HG03565 (cell line): Measurements from ENCODE around the gene JMJD4.

ENCODE experiments used
- ATAC-seq: cut with Tn5 transposase; IDR thresholded peaks from one replicate; pipeline ENCODE4 v1.9.1; 2021; ENCODE audit warnings: mild to moderate bottlenecking, moderate library complexity; ENCODE audit not compliant: unreplicated experiment

JMJD4 gene

DNA sequence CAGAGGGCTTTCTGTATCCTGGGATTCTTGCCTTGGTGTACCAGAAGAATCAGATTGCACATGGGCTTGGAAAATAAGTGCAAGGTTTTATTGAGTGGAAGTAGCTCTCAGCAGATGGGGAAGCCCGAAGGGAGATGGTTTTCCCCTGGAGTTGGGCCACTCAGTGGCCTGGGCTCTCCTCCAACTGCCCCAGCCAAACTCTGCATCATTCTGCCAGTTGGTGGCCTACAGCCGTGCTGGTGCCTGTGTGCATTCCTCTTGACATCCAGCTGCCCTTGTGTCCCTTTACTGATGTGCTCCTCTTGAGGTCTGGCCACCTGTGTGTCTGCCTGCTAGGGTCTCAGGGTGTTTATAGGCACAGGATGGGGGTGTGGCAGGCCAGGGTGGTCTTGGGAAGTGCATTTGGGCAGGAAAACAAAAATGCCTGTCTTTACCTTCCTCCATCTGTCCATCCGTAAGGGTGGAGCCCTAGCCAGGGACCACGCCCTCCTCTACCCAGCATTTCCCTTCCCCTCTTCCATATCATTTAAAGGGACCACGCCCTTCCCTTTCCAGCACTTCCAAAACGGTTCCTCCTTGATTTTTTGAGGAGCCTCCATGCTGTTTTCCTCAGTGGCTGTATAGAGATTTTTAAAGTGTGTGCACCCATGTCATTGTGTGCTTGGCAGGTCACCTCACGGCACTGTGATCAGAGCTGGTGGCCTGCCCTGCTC lies 19.1 kb upstream of the JMJD4 start:
- no peak for ATAC-seq

DNA sequence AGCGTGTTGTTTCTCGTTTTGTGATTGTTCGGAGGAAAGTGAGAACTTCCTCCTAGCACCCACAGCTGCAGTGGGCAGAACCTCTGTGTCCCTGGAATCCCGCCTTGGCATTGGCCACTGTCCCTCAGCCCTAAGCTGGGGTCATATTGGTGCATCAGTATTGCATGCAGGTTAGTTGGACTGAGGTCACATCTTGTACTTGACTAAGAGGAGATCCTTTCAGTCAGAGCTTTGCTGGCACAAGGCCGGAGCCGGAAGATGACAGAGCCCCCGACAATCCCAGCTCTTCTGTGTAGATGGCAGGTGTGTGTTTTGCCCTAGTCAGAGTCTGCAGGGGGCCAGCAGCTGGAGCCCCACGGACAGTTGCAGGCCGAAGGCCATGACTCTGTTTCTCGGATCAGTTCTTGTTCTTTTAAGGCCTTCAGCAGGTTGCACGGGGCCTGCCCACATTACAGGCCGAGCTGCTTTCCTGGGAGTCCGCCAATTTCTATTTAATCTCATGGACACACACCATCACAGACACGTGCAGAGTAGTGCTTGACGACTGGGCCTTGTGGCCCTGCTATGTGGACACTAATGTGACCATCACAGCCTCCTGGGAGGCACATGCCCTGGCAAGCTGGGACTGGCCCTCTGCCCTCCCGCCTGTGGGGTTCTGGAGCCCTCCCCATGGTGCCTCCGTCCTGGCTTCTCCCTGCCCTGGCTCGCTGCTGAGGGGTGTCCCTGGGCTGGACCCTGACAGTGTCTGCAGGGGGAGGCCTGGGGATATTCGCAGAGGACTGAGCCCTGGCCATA lies 15.0 kb upstream of the JMJD4 start:
- no peak for ATAC-seq

GRCh38 chr1:227749225-227749624 lies 14.1 kb upstream of the JMJD4 start:
- no peak for ATAC-seq

DNA sequence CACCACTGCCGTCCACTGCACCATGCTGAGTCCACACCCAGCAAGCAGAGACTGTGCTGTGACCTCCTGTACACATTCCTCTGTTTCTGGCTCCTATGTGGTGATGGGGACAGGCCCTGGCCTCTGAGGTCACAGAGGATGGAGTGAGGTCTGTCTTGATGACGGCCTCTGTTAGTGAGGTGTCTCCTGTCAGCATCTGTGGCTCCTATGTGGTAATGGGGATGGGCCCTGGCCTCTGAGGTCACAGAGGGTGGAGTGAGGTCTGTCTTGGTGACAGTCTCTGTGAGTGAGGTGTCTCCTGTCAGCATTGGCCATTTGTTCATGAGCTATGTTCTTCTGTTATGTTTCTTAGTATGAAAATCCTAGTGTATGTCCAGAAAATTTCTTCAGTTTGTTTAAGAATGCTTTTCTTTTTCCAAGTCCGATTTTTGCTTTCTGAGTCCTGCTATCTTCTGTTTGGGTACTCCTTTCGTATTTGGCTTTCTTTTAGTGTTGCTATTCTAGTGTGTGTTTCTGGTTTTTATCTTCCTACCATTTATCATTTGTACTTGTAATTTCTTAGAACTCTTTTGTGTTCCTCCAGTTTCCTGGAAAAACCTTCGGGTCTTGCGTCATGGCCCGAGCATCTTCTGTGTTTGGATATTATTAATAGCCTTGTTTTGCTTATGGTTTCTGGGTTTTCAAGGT lies 13.5 kb upstream of the JMJD4 start:
- no peak for ATAC-seq

DNA sequence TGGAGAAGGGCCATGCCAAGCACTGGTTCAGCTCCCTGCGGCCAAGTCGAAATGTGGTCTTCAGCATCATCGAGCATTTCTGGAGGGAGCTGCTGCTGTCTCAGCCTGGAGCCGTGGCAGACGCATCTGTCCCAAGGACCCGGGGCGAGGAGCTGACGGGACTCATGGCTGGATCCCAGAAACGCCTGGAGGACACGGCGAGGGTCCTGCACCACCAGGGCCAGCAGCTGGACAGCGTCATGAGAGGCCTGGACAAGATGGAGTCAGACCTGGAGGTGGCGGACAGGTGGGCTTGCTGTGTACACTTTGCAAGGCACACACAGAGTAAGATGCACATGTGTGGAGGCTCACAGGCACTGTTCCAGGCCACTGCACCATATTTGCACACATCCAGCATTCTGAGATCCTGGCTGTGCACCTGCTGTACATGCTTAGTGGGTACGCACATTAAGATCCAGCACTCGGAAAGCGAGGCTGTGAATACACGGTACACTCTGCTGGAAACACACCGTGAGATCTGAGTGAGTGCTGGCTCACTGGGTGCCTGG lies 12.9 kb upstream of the JMJD4 start:
- ATAC-seq, result no peak

DNA sequence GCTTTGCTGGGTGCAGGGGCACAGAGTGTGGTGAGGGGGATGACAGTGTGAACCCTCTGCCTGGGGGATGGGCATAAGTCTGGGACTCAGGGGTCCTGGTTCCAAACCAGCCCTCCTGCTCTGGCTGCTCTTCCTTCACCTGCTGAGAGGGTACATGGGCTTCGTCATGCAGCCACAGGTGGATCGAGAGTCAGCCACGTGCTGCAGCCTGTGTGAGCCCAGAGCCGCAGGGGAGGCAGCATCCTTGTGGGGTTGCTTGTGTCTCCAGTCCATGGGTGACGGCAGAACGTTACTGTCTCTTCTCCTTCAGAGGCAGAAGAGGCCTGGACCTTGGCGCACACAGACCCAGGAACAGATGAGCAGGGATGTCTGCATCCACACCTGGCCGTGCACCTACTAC lies 12.3 kb upstream of the JMJD4 start:
- ATAC-seq, result no peak

- no peak for ATAC-seq
These were observed 11.6 kb upstream of the JMJD4 start for GRCh38 chr1:227746676-227747075.

DNA sequence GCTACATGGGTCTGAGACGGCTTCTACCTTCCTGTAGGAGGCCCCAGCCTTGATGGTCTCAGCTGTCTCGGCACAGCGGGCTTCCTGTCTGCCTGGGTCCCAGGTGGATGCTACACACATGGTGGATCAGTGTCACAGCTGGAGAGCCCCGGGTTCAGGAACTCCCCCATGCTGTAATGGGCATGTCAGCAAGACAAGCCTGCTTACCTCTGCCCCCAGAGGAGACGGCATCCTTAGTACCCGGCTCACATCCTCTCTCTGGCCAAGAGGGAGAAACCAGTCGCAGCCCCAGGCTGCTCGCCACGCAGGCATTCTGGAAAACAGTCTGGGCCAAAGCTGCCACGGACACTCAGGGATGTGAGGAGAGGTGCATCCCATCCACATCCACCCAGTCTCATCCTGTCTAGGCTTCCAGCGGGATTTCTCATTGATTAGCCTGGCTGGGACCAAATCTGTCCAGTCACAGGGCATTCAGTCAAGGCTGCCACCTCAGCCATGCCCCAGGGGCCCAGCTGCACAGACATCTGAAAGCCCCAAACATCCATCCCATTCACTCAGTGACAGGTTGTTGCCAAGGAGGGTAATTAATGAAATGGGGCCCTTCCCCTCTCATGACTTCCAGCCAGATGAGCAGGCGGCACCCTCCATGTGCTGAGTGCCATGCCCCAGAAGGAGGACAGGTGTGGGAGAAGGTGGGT lies 10.6 kb upstream of the JMJD4 start:
- ATAC-seq, result no peak

DNA sequence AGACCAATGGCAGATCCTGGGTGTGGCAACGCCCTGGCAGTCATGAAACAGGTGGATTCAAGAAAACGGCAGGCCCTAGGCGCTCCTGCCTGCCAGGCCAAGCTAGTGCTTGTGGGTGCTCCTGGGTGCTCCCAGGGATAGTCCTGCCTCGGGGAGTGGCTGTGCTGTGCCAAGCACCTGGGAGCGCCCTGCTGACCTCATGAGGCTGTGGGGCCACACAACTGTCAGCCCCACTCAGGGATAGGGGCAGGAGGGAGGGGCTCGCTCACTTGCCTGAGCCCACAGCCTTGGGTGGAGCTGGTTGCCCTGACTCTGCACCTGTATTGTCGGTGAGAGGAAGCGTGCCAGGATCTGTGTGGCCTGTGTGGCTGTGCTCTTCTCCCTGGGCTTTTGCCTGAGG lies 9.6 kb upstream of the JMJD4 start:
- no peak for ATAC-seq

DNA sequence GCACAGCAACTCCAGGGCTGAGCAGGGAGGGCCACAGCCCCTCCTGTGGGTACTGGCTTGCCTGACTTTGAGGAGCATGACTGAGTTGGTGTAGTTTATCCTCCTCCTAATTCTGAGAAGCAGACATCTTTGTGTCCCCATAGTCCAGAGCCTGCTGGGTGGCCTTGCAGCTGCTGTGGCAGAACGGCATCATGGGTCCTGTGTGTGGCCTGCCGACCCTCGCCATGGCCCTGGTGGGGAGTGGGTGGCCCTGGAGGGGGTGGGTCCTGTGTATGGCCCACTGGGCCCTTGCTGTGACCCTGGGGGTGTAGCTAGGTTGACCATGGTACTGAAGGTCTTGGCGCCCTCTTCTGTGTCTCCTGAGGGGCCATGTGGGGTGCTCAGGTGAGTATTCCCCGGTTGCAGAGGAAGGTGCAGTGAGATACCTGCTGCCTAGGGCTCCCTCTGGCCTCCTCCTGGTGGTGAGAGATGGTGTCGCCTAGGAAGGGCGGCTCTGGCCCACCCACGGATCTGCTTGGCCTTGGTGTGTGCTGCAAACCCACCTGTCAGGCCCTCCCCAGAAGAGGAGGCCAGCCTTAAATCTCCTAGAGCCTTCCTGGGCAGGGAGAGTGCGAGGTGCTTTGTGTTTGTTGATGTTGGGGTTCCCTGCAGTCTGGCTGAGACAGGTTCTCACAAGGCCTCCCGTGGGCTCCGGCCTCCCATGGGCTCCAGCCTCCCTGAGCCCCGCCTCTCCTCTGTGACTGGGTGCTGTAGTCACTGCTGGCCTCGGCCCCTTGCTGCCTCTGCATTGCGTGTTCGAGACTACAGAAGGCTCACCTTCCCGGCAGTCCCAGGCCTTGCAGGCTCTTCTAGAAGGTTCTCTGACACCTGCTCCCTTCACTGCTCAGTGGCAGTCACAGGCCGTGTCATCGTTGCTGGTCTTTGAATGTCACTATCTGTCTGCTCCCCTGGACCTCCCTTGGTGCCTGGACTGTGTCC lies 7.9 kb upstream of the JMJD4 start:
- ATAC-seq, result no peak

DNA sequence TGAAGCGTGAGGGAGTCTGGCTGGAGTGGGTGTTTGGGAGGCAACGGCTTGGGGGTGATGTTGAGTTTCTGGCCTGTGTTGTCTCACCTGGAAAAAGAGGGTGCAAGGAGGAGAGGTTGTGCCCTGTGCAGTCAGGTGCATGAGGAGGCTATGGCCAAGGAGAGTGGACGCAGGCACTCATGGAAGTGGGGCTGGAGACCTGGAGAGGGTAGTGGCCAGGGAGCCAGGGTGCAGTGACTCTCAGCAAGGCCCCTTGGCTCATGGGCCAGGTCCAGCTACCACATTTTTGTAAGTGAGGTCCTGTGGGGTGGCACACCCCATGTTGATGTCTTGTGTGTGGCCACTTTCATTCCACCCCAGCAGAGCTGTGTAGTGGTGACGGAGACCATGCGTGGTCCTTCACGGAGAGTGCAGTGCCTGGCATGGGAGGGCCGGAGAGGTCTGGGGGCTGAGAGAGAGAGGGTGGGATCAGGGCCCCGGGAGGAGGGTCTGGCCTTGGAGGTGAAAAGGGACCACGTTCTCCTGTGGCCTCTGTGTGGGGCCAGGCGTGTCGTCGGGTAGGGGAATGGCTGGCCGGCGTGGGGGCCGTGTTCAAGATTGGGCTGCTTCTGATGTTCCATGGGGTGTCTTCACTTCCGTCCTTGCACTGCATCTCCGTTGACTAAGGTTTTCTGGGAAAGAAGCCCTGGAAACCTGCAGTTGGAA lies 6.2 kb upstream of the JMJD4 start:
- ATAC-seq, result no peak

DNA sequence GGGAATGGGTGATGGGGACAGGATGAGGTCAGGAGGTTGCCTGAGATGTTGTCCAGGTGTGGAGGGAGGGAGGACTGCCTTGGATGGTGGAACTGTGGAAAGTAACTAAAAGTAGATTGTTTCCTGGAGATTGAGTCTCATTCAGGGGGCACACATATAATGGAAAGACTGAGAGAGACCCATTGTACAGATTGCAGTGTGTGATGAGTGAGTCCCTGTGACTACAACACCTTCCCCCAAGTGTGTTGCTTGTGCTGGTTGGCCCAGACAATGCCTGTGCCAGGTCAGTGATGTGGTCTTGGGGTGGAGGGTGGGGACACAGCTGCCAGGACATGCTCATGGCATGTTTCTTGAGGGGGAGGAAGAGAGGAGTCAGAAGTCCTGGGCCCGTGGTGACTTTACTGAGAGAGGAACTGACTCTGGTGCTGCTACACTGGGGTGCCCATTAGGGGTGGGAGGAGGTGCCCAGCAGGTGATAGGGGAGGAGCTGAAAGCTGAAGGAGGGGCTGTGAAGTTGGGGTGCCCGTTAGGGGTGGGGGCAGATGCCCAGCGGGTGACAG lies 5.4 kb upstream of the JMJD4 start:
- ATAC-seq, result no peak

- no peak for ATAC-seq
These were observed 4.5 kb upstream of the JMJD4 start for GRCh38 chr1:227739636-227740035.

GRCh38 chr1:227738820-227739219 lies 3.7 kb upstream of the JMJD4 start:
- no peak for ATAC-seq

GRCh38 chr1:227736814-227737432 lies 1.8 kb upstream of the JMJD4 start:
- ATAC-seq, result no peak

DNA sequence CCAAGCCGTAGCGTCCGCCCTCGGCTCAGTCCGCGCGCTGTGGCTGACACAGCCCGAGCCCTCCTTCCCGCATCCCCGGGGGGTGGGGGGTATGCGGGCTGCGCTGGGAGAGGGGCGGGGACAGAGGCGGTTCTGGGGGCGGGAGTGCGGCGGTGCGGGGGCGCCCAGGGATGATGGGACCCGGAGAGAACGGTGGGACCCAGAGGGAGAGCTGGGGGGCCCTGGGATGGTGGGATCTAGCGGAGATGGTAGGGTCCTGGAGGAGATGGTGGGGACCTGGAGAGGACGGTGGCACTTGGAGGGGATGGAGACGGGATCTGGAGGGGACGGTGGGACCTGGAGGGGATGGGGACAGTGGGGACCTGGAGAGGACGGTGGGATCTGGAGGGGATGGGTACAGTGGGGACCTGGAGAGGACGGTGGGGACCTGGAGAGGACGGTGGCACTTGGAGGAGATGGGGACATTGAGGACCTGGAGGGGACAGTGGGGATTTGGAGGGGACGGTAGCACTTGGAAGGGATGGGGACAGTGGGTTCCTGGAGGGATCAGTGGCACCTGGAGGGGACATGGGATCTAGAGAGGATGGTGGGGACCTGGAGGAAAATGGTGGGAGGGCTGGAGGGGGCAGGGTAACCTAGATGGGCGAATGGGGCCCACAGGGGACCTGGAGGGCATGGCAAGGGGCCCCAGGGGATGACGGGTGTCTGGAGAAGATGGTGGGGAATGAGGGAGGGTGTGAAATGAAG lies 610 bp upstream of the JMJD4 start:
- ATAC-seq, result no peak

GRCh38 chr1:227734546-227734855 lies 601 bp downstream of the JMJD4 start:
- ATAC-seq, result no peak
